CD4-positive, alpha-beta T cell treated with Interleukin-1 beta for 1 hour (primary cell): ENCODE results near the gene NRXN3.

ENCODE experiments used
- DNase-seq, 2 donors: peaks; one replicate each; pipeline ENCODE4 v3.0.0-alpha.2; 2020 to 2022

The NRXN3 gene

DNA sequence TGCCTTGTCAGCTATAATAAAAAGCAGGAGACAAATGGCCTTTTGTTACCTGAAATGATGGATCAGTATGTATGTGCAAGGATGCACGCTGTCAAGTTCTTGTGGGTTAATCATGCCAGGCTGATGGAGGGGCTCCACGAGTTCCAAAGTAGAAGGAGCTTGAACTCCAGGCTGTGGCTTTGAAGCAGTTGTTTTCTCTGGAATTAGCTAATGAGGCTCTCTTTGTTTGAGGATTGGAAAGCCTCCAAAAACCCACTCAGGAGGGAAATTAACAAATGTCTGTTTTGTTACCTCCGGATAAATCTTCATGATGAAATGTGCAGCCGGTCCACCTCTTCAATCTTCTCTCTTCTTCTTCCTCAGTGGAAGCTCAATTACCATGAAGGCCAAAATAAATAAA lies 1435.7 kb downstream of the NRXN3 start:
- DNase-seq, result no peak

DNA sequence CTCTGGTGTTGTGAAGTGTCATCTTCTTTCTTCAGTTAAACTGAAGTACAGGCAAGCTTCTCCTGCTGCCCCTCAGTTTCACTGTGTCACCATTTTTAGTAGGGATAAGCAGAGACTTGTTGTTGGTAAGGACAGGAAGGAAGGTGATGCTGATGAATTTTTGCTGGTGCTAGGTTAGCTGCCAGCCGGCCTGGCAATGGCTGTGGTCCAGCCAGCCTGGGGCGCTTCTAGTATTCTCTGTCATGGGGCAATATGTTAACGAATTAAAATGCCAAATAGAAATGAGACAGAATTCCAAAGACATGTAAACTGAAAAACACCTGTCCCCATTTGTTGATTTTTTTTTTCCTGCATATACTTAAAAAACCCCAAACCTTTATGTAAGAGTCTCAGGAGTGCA lies 1438.3 kb downstream of the NRXN3 start:
- DNase-seq, result no peak

DNA sequence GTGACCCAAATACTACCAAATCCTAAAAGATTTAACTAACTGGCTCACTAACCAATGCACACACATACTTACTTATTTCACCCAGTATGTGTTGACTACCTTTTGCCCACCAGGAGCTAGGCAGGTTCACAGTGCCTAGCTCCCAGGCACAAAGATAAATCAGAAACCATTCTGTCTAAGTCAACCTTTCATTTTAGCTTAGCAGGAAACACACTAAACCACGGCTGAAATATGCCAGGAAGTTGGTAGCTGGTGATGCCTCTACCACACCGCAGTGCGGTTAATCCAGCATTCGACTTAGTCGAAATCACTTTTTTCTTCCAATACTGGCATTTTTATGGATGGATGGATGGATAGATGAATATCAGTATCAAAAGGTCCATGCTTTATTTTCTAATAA lies 1443.5 kb downstream of the NRXN3 start:
- no peak for DNase-seq

DNA sequence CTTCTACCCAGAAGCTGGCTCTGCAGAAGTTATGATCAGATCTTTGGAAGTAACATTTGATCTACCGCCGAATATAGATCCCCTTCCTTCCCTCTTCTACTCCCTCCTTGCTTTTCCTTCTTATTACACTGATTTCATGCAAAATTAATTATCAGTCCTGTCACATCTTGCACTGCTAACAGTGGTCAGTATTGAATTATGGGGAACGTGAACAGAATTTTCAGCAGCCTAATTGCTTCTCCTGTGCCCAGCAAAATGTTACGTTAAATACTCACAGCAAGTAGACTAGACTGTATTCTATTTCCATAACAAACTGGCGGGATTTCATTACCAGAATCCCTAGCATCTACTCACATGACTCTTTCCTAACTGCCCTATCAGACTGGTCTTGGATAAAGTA lies 1444.3 kb downstream of the NRXN3 start:
- no peak for DNase-seq

DNA sequence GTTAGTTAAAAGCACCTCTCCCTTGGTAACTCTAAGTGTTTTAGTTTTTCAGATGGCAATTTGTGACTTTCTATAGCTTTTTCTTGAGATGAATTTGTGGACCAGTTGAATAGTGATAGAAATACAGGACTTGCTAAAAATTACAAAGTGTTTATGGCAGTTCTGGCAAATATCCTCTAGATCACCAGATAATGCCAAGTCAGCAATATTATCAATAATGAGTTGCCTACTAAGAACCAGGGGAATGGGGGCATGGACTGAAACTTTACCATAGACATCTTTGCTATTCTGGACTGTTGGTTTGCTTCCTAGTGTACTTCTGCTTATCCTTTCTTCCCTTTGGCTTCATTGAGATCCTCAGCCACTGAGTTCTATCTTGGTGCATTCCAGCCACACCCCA lies 1456.9 kb downstream of the NRXN3 start:
- DNase-seq, result no peak

DNA sequence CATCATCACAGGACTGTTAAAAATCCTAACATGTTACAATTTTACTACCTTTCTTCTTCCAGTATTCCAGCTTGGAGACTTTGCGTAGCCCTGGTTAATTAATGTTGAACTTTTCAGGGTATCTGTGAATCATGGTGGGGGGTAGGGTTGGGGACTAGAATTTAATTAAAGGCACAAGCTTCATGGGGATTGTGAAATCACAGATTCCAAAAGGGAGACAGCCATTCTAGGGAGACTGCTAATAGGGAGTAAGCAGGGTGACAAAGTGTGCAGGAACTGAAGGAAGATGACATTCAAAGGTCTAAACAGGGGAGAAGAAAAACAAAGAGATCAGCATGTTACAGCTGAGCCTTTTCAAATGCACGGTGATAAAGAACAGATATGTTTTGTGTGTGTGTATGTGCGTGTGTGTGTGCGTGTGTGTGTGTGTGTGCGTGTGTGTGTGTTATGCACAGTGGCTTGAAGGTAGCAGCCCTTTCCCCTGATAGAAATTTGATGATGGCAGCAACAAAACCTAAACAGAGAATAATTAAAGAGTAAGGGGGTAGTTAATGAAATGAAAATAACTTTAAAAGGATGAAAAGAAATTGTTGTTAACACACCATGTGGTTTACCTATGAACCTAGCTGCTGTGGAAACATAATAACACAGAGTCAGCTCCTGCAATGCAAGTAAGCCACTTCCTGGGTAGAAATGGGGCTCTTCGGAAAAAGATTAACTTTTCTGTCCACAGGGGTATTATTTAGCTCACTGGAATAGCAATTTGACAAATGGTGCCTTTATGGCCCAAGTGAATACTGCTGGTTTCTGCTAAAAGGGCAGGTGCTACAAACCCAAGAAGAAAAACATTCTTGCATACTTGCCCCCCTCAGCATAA lies 1459.5 kb downstream of the NRXN3 start:
- no peak for DNase-seq

DNA sequence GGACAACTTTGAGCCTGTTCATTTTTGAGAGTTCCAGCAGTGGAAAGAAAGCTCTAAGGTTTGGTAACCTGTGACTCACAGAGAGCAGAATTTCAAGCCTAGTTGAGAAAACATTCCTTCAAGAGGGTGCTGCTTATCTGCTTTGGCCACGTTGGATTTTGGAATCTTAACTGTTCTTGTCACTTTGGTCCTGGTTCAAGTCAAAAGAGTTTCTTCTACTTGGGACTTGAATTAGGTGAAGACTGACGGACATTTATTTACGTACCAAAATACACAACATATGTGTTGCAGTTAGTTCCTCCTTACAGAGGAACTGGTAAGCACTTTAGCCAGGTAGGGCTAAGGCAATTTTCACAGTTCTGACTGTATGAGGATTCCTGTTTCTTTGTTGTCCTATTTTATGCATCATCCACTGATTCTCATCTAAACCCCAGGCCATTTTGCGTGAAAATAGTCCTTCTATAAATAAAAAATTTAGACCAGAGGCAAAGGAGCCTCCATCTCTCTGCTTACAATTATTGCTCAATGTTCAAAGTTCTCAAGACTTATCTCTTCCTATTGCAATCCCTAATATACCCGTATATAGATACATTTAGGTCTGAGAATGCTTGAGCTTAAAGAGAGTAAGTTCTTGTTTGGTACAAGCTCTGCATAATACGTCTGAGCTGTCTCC lies 1460.3 kb downstream of the NRXN3 start:
- DNase-seq, result no peak

DNA sequence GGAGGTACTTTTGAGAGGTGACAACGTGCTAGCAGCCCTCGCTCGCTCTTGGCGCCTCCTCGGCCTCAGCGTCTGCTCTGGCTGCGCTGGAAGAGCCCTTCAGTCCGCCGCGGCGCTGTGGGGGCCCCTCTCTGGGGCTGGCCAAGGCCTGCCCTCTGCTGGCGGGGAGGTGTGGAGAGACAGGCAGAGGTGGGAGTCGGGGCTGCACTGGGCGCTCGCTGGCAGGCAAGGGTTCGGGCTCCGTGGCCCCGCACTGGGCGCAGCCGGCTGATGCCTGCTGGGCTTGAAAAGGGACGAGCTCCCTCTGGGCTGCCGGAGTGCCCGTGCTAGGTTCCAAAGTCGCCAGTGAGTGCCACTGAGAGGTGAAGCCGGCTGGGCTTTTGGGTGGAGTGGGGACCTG lies 1461.1 kb downstream of the NRXN3 start:
- no peak for DNase-seq

DNA sequence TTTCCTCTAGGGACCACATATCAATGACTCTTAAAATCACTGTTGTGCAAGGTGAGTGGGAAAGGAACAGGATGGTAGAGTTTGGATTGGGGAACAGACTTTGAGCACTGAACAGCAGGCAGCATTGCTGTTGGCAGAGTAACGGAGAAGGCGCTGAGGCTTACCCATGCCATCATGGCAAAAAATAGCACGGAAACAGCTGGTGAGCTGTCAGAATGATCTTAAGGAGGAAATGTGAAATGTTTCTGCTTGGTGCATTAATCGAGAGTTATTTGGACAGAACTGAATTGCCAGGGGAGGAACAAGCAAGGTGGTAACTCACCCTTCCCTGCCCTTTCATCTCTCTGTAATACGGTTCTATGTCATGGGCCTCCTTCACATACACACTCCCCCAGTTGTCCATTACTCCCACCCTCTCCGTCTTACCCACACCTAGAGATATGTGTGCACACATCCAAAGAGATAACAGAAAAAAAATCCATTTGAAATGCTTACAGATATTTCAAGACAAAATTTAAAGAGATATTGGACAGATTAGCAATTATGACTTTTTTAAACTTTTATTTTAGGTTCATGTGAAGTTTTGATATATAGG lies 1468.6 kb downstream of the NRXN3 start:
- DNase-seq, result no peak

DNA sequence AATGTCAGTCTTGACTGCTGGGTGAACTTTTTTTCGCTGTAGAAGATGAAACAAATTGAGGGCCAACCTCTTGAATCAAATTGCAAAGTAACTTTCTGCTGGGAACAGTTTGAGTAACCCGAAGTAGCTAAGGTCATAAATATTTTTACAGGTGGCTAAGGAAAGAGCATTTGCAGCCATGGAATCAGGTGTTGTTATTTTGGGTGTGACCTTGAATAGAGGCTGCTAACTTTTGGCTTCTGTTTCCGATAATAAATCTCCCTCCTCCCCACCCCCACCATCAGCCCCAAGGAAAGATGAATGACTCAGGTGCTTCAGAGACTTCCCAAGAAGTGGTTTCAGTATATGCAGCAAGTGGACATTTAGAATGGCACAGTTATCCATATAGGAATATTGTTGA lies 1469.4 kb downstream of the NRXN3 start:
- DNase-seq, result no peak

DNA sequence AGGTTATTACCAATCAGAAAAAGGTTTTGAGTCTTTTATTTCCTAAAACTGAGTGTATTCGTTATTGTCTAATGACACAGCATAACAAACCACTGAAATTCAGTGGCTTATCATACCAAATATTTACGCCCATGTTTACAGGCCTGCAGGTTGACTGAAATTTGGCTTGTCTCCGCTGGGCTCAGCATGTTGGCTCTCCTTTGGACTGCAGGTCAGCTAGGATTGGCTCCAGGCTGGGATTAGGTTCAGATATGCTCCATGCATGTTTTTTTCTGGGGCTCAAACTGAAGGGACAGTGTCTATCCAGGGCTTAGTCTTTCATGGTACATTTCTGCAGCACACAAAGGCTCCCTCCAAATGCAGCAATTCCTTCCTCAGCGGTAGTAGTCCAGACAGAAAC lies 1471.2 kb downstream of the NRXN3 start:
- DNase-seq, result no peak

DNA sequence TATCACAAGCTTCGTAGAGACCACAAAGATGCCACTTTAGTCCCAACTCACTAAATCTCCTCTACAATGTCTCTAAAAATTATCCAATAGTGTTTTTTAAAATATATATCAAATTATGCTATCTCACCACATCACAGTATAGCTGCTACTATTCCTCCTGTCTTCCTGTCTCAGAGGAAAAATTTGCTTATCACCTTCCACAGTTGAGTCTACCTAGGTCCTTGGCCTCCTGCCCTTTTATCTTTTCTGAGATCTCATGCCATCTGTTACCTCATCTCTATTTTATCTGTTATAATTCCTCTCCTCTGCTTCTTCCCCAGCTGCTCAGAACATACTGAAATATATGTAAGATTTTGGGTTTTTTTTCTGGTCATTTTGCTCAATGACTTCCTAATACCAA lies 1473.0 kb downstream of the NRXN3 start:
- DNase-seq, result no peak

DNA sequence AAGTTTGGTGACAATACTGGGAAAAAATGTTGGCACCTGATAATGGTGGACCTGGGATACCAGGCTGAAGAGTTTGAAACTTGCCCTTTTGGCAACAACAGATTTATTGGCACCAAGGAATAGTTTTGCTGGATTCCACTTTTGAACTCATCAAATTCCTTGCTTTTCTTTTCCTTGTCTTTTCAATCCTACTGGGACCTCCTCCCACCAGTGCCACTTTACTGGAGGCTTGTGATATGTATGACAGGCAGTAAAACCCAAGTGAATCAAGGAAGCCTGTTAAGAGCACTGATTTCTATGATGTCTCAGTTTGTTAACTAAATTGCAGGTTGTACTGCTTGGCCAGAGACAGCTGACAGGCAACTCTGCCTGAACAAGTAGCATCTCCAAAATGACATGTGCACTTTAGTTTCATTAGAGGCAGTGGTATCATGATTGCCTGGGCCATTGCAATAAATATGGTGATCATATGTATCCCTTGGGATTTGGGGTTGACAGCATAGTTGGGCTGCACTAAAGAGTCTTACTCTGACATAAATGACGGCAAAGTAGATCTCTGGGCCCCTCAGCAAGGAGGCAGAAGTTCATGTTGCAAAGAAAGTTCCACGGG lies 1475.7 kb downstream of the NRXN3 start:
- DNase-seq, result no peak

DNA sequence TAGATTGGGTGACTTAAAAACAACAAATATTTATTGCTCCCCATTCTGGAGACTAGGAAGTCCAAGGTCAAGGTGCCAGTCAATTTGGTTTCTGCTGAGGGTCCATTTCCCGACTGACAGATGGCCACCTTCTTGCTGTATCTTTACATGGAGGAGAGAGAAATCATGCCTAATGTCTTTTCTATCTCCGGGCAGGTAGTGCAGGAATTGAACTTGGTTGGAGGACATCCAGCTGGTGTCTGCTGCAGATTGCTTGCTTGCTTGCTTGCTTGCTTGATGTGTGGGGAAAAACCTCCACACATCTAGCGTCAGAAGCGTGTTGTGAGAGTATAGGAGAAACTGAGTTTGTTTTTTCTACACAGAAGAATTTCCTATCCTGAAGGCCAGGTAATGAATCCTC lies 1479.7 kb downstream of the NRXN3 start:
- no peak for DNase-seq

DNA sequence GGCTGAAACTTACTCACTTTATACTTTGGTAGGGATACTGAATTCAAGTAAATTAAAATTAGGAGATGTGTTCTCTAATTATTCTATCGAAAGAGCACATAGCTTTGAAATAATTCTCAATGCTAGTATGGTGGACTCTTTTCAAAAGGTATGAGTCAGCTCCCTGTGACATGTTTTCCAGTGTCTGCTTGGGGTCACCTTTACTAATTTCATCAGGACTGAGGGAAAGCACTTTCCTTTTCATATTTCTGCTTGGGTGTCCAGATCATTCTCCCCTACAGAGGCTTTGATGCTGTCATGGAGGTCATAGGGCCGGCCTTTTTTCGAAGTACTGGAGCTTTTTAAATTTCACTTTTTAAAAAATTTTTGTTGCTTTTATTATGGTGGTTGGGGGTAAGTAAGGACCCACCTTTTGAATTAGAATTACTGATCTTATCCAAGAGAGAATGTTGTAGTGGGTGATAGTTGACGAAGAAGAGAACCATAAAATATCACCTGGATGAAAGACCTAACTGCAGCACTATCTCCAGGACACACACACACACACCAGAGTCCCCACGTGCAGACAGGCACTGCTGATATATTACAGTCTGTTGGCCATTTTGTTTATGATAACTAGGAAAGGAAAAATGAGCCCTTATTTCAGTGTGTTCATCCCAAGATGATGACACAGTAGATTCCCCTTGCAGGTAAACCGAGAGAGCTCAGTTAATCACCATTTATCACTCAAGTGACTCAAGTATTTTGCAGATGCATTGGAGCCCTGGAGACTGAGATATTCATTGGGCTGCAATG lies 1482.5 kb downstream of the NRXN3 start:
- DNase-seq, result no peak

DNA sequence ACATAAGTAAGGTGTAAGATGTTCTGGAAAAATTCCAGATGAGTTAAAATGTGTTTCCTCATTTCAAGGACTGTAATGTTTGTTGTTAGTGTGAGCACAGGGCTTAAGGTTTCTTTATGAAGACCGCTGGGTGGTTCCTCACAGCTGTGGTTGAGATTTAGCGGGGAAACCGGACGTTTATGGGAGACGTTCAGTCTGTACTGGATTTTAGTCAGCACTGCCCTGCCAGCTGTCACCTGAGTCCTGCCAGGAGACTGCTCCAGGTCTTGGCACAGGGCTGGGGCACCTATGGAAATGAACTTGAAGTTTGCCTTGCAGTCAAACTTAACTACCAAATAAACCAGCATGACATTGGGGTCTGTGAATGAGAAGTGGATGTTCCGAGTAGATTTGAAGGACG lies 1485.9 kb downstream of the NRXN3 start:
- no peak for DNase-seq

DNA sequence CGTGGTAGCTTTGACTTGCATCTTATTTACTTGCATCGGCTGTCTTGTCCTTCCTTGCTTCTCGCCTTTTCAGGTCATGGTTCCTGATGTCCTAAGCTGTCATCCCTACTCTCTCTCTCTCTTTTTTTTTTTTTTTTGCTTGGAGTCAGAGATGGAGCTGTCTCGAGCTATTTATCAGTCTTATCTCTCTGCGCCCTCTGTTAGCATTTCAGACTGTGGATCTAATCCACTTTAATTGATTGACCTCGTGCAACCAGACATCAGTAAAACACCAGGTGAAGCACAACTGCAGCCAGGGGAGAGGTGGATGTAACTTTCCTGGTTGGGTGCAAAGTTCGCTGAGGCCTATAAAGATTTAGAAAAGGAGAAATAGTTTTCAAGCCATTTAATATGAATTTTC lies 1486.3 kb downstream of the NRXN3 start:
- DNase-seq, result no peak

DNA sequence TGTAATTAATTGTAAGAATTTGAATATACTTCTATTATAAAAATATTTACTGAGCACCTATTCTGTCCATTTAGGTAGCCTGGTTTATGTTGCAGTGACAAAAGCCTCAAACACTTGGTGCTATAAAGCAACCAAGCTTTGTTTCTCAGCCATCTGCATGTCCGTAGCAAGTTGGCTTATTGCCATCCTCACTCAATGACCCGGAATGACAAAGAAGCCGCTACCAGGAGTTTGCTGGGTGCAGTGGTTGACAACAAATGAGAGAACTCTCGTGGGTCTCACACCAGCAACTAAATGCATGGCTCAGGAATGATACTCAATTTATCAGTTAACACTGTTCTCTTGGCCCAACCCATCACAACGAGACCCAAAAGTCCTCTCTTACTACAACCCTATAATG lies 1488.0 kb downstream of the NRXN3 start:
- DNase-seq, result no peak

DNA sequence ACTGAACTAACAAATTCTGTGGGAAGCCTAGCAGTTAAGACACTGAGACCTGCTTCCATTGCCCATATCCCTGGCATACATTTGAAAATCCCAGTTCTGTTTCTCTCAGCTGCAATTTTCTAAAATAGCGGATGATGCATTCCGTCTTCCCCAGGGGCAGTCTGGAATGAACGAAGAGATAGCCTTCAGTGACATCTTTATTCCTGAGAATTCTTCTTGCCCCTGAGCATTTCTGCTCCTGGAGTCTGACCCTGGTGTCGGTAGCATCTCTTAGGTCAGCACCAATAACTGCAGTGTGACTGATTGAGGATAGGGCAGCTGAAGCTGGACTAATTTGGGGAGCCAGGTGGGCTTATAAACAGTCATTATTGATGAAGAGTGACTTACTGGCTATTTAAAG lies 1488.6 kb downstream of the NRXN3 start:
- DNase-seq, result no peak

DNA sequence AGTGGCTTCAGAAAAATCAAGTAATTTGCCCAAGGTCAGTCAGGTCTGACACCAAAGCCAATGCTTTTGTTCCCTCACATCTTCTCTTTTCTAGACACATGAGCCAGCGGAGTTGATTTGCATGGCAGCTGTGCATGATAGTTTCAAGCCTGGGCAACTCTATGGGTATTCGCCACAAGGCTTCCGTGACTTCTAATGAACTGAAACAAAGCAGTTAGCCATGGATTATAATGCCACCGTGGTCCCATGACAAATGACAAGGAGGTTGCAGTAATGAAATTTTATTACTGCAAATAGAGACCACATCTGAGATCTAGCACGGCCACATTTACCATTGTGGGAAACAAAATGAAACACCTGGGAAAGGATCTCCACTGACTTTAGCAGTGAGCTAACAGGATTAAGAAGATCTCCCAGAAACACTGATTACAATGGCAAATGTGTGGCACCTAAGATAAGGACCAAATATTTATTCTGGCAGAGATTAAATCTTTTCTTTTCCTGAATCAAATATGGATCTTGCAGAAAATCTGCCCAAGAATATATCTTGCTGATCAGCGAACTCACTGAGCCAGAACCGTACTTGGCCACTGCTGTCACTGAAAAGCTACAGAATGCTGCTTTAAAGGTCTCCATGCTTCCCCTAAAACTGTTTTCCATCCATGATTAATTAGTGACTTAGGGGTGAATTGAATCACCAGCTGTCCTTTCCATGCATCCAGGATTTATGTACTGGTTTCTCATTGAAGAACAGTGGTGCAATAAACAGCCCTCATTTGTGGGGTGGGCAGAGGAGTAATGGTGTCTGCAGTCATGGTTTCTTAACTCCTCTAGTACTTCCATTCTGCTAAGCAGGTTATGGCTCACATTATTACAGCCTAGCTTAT lies 1490.1 kb downstream of the NRXN3 start:
- no peak for DNase-seq

DNA sequence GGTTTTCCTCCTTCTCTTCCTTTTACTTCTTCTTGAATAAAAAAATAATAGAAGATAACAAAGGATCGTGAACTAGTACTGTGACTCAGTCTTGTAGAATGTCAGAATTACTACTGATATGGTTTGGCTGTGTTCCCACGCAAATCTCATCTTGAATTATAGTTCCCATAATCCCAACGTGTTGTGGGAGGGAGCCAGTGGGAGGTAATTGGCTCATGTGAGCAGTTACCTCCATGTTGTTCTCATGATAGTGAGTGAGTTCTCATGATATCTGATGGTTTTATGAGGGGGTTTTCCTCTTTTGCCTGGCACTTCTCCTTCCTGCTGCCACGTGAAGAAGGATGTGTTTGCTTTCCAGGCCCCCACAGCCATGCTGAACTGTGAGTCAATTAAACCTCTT lies 1491.6 kb downstream of the NRXN3 start:
- DNase-seq, result no peak

DNA sequence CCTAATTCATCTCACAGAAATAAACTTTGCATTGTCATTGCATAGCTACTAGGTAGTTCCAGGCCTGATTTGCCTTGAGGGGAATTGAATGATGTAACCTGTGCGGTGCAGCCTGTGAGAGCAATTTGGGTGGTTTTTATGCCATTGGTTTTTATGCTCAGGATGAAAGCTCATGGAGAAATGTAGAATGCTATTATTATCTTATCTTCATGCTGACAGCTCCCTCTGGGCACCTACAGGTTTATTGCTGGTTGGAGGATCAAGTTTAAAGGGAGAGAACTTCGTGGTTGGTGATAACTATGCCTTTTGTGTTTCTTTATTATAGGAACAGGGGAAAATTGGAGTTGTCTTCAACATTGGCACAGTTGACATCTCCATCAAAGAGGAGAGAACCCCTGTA lies 1493.3 kb downstream of the NRXN3 start:
- DNase-seq, result no peak
